GM04504 (cell line): ENCODE data around the gene CHRNA1.

Experiments
- DNase-seq: peaks from one replicate; pipeline ENCODE4 v3.0.0-alpha.2; 2012; ENCODE audit warnings: low read depth

CHRNA1 gene

DNA sequence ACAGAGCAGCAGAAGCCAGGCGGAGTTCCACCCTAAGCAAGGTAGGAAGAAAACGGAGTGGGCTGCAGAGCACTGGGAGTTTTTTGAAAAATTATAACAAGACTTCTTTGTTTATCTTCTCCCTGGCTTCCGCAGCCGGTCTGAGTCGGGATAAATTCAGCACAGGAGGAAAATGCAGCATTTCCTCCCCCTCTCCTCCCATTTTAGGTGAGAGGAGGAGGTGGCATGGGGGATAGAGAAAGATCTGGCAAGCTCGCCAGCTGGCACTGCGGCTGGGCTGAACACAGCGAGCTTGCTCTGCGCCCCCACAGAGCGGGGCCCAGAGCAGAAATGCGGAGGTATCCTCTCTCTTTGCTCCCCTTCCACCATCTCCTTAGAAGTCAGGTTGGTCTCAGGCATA lies 17.7 kb upstream of the CHRNA1 start:
- no peak for DNase-seq

GRCh38 chr2:174781298-174781697 lies 17.0 kb upstream of the CHRNA1 start:
- DNase-seq, result no peak

- DNase-seq, result no peak
These were observed 16.6 kb upstream of the CHRNA1 start for GRCh38 chr2:174780856-174781255.

GRCh38 chr2:174780191-174780840 lies 16.0 kb upstream of the CHRNA1 start:
- DNase-seq, result no peak

- DNase-seq, result peak; percentile 67
These were observed 15.2 kb upstream of the CHRNA1 start for GRCh38 chr2:174779361-174779928.

- DNase-seq, result peak; percentile 99
These were observed 14.1 kb upstream of the CHRNA1 start for GRCh38 chr2:174778085-174778981.

GRCh38 chr2:174777347-174778084 lies 13.2 kb upstream of the CHRNA1 start:
- DNase-seq, result peak; percentile 51

GRCh38 chr2:174776675-174777074 lies 12.4 kb upstream of the CHRNA1 start:
- no peak for DNase-seq

GRCh38 chr2:174776223-174776622 lies 12.0 kb upstream of the CHRNA1 start:
- DNase-seq, result no peak

DNA sequence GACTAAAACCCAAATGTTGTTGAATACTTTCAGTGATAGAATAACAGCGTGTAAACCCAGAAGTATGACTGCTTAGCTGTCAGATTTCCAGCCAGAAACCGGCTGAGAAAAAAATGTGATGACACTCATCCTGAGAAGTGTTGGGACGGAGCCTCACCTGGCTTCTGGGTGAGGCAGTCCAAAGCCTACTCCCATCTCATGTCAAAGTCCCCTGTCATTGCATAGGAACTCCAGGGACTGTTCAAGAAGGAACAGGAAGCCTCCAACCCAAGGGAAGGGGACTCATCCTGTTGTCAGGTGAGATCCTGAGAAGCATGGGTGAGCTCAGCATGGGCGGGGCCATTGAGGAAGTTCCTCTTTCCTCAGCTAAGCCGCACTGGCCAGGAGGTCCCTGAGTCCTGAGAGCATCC lies 11.3 kb upstream of the CHRNA1 start:
- DNase-seq, result no peak

DNA sequence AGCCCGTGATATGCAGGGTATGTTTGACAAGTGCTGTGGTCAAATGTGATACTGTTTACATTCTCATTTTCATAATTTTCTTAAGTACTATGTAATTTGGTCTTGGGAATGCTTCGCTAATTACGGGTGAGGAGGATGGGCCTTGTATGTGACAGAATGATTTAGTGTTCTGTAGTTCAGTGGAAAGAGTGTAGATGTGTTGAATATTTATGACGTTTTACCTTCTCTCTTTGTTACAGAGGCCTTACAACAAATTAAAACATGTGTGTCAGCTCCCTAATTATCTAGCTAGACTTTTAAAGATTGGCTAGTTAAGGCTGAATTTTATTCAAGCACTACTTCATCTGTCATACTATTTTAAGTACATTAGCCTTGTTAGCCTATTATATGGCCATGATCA lies 10.6 kb upstream of the CHRNA1 start:
- no peak for DNase-seq

GRCh38 chr2:174773215-174773614 lies 8.9 kb upstream of the CHRNA1 start:
- DNase-seq, result no peak

DNA sequence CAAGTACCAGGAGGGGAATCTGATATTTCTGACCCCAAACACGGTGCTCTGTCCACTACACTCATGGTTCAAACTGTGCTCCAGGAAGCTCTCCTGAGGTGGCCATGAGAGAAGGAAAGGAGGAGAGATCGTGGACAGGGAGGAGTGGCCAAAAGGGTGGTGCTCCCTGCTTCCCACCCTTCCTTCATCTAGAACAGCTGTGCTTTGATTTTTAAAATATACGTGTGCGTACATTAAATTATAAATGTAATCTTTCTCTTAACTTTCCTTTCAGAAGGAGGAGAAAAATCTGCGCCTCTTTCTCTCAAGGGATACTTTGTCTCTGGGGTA lies 8.2 kb upstream of the CHRNA1 start:
- DNase-seq, result no peak

DNA sequence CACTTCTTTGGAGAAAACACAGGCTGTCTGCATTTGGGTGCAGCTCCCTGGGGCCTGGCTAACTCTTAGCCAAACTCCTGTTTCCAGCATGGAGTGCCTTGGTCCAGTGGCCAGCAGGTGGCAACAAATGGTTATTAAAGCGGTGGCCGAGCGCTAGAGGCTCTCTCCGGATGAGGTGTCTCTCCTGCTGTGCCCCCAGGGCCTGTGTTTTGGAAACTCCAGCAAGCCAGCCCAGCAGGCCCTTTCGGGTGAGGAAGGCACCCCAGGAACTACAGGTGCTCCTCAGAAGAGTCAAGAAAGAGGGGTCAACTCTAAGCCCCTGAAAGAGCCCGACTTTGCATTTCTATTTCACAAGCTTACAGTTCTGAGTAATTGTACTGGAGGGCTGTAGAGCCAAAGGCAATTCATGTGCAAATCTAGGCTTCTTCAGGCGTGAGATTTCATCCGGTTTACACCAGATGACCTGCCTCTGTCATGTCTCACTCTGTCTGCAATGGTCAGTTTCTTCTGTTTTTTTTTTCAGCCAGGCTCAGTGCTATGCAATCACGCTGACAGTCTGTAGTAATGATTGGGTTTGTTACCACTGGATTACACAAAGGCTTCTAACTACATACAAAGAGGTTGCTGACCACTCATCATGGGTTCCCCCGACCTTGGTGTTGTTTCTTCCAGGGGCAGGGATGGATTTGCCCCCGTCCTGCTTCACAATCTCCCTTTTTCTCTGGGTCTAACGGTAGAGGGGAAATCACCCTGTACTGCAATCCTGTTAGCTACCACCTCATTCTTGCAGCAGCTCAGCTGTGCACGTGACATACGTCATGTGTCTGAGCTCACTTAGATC lies 7.6 kb upstream of the CHRNA1 start:
- peak; percentile 75 for DNase-seq

- no peak for DNase-seq
These were observed 6.9 kb upstream of the CHRNA1 start for GRCh38 chr2:174771136-174771535.

GRCh38 chr2:174768557-174768956 lies 4.3 kb upstream of the CHRNA1 start:
- DNase-seq, result no peak

DNA sequence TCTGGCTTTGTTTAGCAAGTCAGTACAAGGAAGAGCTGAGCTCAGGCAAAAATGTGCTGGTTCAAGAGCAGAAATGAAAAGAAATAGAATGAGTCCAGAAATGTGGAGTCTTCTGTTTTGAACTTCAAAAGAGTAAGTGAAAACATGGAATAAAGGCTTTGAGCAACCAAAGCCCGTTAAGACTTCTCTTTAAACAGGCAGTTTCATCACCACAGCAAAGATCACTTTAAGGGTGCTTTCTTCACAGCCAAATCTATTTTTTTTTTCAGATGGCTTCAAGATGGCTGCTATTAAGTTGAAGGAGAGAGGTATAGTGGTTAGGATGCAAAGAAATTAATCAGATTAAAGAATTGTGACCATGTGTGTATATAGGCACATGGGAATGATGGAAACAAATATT lies 2.0 kb upstream of the CHRNA1 start:
- no peak for DNase-seq

- no peak for DNase-seq
These were observed 1.3 kb upstream of the CHRNA1 start for GRCh38 chr2:174765576-174765975.

- no peak for DNase-seq
These were observed 492 bp downstream of the CHRNA1 start for GRCh38 chr2:174763780-174764179.

DNA sequence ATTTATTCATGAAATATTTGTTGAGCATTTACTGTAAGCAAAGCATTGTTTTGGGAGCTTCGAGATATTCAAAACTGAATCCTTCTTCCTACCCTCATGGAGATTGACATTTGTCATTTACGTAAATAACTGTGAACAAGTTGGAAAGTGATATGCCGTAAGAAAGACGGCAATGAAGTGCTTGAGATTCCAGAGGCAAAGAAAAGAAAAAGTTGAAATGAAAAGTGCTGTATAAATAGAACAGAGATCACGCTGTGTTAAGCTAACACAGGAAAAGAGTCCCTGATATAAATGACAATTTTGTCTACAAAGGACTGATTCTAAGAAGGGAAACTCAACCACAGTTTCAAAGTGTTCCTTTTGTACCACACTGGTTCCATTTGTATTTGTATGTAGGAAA lies 1.8 kb downstream of the CHRNA1 start:
- no peak for DNase-seq

- DNase-seq, result no peak
These were observed 2.4 kb downstream of the CHRNA1 start for GRCh38 chr2:174761837-174762236.
